Activated CD4-positive, alpha-beta T cell treated with anti-CD3 and anti-CD28 coated beads for 36 hours (primary cell): ENCODE measurements around the gene PGBD5. TPM values are rescaled to one million over a fixed set of nuclear protein-coding genes. Genes with fewer than 3 reads are reported as not detected.

Experiments used
- total RNA-seq, 2 experiments: library from RNA; stranded (reverse); gene quantifications; one replicate each; pipeline ENCODE4 v1.2.3, GENCODE V29; 2021

Gene PGBD5
- total RNA-seq, 2 experiments from 2014 or later: 0.11 TPM; not detected in 1

Other genes with a start within 250 kb of the PGBD5 start
- 10 to 100 TPM; 28.1 to 32.0 TPM for gene COG2, start 216.1 kb upstream of the PGBD5 start, total RNA-seq